C4-2B (cell line): ENCODE measurements around the gene OIT3.

ENCODE experiments used
- CTCF ChIP-seq: fragments of 450-650 bp; conservative IDR thresholded peaks from 2 replicates; pipeline ENCODE4 v1.5.1; 2017; ENCODE audit warnings: mild to moderate bottlenecking
- ZFX ChIP-seq: fragments of 450-650 bp; IDR thresholded peaks from 2 replicates; pipeline ENCODE4 v1.6.1; 2017

DNA sequence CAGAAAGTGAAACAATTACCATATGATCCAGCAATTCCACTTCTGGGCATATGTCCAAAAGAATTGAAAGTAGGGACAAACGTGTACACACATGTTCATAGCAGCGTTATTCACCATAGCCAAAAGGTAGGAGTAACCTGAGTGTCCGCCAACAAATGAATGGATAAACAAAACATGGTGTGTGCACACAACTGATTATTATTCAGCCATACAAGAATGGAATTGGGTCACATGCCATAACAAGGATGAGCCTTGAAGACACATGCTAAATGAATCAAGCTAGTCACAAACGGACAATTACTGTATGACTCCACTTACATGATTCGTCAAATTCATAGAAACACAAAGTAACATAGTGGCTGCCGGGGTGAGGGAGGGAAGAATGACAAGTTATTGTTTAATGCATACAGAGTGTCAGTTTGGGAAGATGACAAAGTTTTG lies 4.1 kb upstream of the OIT3 start:
- no peak for TF ChIP-seq CTCF
- TF ChIP-seq ZFX: no peak
